Endodermal cell (in vitro differentiated cells): ENCODE data around the gene CTBP1. TPM values are rescaled to one million over a fixed set of nuclear protein-coding genes. Genes with fewer than 3 reads are reported as not detected.

Experiments used
- DNase-seq: peaks from one replicate; pipeline ENCODE4 v3.0.0-alpha.2; 2017
- H3K27ac ChIP-seq: 2 replicates; pipeline ENCODE4 v1.5.1; 2013; ENCODE audit warnings: mild to moderate bottlenecking, low read depth, low read length, moderate library complexity
- H3K27me3 ChIP-seq: 2 replicates; pipeline ENCODE4 v1.6.1; 2013; ENCODE audit warnings: mild to moderate bottlenecking, low read length, moderate library complexity; ENCODE audit not compliant: insufficient read depth, control insufficient read depth, poor library complexity, severe bottlenecking
- H3K36me3 ChIP-seq: 2 replicates; pipeline ENCODE4 v1.7.0; 2013; ENCODE audit warnings: mild to moderate bottlenecking, low read length, moderate library complexity; ENCODE audit not compliant: control insufficient read depth, insufficient read depth
- H3K4me1 ChIP-seq: one replicate; pipeline ENCODE4 v1.7.0; 2013; ENCODE audit warnings: low read length; ENCODE audit not compliant: control insufficient read depth, insufficient read depth
- H3K4me3 ChIP-seq: 2 replicates; pipeline ENCODE4 v1.5.1; 2013; ENCODE audit warnings: mild to moderate bottlenecking, low read length, moderate library complexity
- H3K9ac ChIP-seq: 2 replicates; pipeline ENCODE4 v1.6.1; 2013; ENCODE audit warnings: mild to moderate bottlenecking, low read length, moderate library complexity; ENCODE audit not compliant: poor library complexity, severe bottlenecking; ENCODE audit errors: extremely low read depth
- H3K9me3 ChIP-seq: 2 replicates; pipeline ENCODE4 v1.6.1; 2013; ENCODE audit warnings: mild to moderate bottlenecking, low read length, moderate library complexity; ENCODE audit not compliant: control insufficient read depth
- H3K27ac Mint-ChIP-seq: 2 replicates; pipeline ENCODE4 v1.8.0; 2020; ENCODE audit warnings: mixed read lengths
- H3K27me3 Mint-ChIP-seq: 2 replicates; pipeline ENCODE4 v1.8.0; 2021; ENCODE audit warnings: mild to moderate bottlenecking, mixed read lengths; ENCODE audit not compliant: insufficient read depth
- H3K36me3 Mint-ChIP-seq: 2 replicates; pipeline ENCODE4 v1.8.0; 2020; ENCODE audit warnings: low read depth, mixed read lengths
- H3K4me1 Mint-ChIP-seq: 2 replicates; pipeline ENCODE4 v1.8.0; 2020; ENCODE audit warnings: mixed read lengths
- H3K4me3 Mint-ChIP-seq: 2 replicates; pipeline ENCODE4 v1.8.0; 2020; ENCODE audit warnings: mild to moderate bottlenecking, moderate library complexity, mixed read lengths
- H3K9me3 Mint-ChIP-seq: 2 replicates; pipeline ENCODE4 v1.8.0; 2020; ENCODE audit warnings: mild to moderate bottlenecking, mixed read lengths
- CTCF ChIP-seq: fragments of 200-600 bp; sonication (generic); conservative IDR thresholded peaks from 2 replicates; pipeline ENCODE4 v1.5.0; 2021; ENCODE audit warnings: antibody characterized with exemption, mild to moderate bottlenecking
- WGBS, 2 experiments: methylation state at CpG; one replicate each; pipeline versions ENCODE4 v1.1.5 to v1.1.7; 2013; ENCODE audit warnings: missing lambda C conversion rate in 2 of 2, mixed read lengths in 1 of 2; ENCODE audit not compliant: insufficient coverage in 1 of 2, insufficient read length in 1 of 2; 5-methylcytosine and 5-hydroxymethylcytosine counted together
- total RNA-seq, 2 donors: library from RNA; stranded (reverse); fragmentation: NEBNext Ultra II Directional in 1 of 2; extraction: Animal tissue kit (Norgen Biotek cat#: 25700) in 1 of 2; gene quantifications; 2 replicates in 1 of 2; 3 replicates in 1 of 2; pipeline ENCODE4 v1.2.1, GENCODE V29; 2021

The CTBP1 gene
- total RNA-seq, 2 donors from 2014 or later = 181 to 189 TPM

DNA sequence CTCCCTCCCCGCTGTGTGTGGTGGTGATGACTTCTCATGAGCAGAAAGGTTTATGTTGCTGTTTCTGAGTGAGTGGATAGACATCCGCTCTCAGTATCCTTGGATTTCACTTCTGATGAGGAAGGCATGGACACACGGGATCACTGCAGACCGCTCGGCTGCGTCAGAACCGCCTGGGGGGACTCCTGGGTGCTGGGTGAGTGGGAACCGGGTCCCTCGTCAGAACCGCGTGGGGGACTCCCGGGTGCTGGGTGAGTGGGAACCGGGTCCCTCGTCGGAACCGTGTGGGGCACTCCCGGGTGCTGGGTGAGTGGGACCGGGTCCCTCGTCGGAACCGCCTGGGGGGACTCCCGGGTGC lies 9.0 kb downstream of the CTBP1 start:
- H3K9me3 ChIP-seq = no peaks in the 10 kb centered on the region
- TF ChIP-seq CTCF = no peak
- Mint-ChIP-seq H3K36me3 (peaks cover 35% of the 10 kb centered on the region), H3K27ac (no peak overlapping the region), H3K4me3 (no peak overlapping the region), H3K4me1 (no peaks in the 10 kb centered on the region), H3K9me3 (no peaks in the 10 kb centered on the region), H3K27me3 (no peaks in the 10 kb centered on the region)
- H3K36me3 ChIP-seq = peaks cover 42% of the 10 kb centered on the region
- no peaks in the 10 kb centered on the region for H3K27me3 ChIP-seq
- WGBS, 2 experiments = 95 to 100% methylated on average over 1 to 22 of the region's 22 CpGs
- H3K27ac ChIP-seq = no peak overlapping the region
- no peak overlapping the region for H3K9ac ChIP-seq
- no peaks in the 10 kb centered on the region for H3K4me1 ChIP-seq
- no peak overlapping the region for H3K4me3 ChIP-seq
- no peak for DNase-seq

DNA sequence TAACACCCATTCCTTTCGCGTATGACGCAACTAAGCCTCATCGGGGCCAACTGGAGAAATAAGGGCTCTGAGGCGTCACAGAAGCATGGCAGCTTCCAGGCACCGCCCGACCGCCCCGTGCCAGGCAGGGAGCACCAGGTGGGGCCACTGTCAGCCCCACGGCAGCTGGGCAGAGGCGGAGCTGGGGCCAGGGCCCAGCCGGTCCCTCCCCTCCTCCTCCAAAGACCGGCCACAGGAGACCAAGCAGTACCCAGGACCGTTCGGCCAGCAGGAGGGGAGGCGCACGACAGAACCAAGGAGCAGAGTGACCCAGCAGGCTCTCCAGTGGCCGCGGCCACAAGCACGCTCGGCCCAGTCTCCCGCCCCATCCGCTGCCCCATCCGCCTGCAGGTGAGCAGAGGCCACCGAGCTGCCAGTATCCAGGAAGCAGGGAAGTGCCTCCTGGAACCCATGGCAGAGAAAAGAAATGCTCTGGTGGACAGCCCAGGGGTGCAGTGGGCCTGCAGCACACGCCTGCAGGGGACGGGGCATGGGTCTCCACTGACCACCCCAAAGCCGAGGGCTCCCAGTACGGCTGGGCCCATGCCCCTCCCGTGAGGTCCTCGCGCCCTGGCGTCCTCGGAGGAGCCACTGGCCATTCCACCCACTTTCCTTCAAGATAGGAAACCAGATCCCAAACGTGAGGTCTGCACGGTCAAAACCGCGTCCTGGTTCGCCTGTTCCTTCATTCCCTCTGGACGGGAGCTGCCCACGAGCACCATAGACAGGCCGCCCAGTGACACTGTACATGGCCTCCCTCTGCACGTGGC lies 9.6 kb downstream of the CTBP1 start:
- Mint-ChIP-seq H3K27ac (peak overlapping the region; percentile 78), H3K36me3 (peaks cover 41% of the 10 kb centered on the region), H3K4me3 (no peak overlapping the region), H3K27me3 (no peaks in the 10 kb centered on the region), H3K4me1 (no peaks in the 10 kb centered on the region), H3K9me3 (no peaks in the 10 kb centered on the region)
- WGBS, 2 experiments = 94 to 95% methylated on average over 23 to 43 of the region's 43 CpGs
- no peak overlapping the region for H3K9ac ChIP-seq
- no peak overlapping the region for H3K4me3 ChIP-seq
- no peak overlapping the region for H3K27ac ChIP-seq
- H3K27me3 ChIP-seq = no peaks in the 10 kb centered on the region
- peaks cover 48% of the 10 kb centered on the region for H3K36me3 ChIP-seq
- no peak for DNase-seq
- TF ChIP-seq CTCF = no peak
- H3K4me1 ChIP-seq = no peaks in the 10 kb centered on the region
- H3K9me3 ChIP-seq = no peaks in the 10 kb centered on the region

DNA sequence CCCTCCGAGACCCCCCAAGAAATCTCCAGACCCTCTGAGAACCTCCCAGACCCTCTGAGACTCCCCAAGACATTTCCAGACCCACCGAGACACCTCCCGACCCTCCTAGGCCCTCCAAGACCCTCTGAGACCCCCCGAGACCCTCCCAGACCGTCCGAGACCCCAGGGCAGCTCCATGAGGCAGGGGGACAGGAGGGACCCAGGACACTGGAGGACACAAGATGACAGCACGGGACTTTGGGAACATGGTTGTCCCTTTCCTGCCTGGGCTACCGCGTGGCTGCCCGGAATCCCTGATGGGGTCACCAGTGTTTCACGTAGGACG lies 10.3 kb downstream of the CTBP1 start:
- Mint-ChIP-seq H3K27me3 (no peaks in the 10 kb centered on the region), H3K27ac (peak overlapping the region; percentile 78), H3K36me3 (peaks cover 48% of the 10 kb centered on the region), H3K4me1 (no peaks in the 10 kb centered on the region), H3K9me3 (no peaks in the 10 kb centered on the region), H3K4me3 (no peak overlapping the region)
- WGBS, 2 experiments = 96 to 100% methylated on average over 1 to 12 of the region's 12 CpGs
- TF ChIP-seq CTCF = no peak
- Histone ChIP-seq H3K4me1 (no peaks in the 10 kb centered on the region), H3K9ac (no peak overlapping the region), H3K27me3 (no peaks in the 10 kb centered on the region), H3K36me3 (peaks cover 53% of the 10 kb centered on the region), H3K9me3 (no peaks in the 10 kb centered on the region), H3K27ac (no peak overlapping the region), H3K4me3 (no peak overlapping the region)
- no peak for DNase-seq
